ENCODE measurements around the gene PTPRT. TPM values are rescaled to one million over a fixed set of nuclear protein-coding genes. Genes with fewer than 3 reads are reported as not detected.

Gene PTPRT
- total and polyA plus RNA-seq, 2 experiments from 2014 or later = not detected

GRCh38 chr20:42628683-42629082 lies 561.0 kb downstream of the PTPRT start (continued):
- no peak for TF ChIP-seq EZH2 (IDR thresholded peaks at IDR 0.05; ENCODE audit: low read depth, unreplicated experiment)
- no peak for TF ChIP-seq STAT1 (IDR thresholded peaks at IDR 0.05; ENCODE audit: unreplicated experiment)
- no peak for TF ChIP-seq REST (IDR thresholded peaks at IDR 0.05; ENCODE audit: unreplicated experiment)
- no peak for TF ChIP-seq POLR2AphosphoS5 (IDR thresholded peaks at IDR 0.05; ENCODE audit: low read depth)
- no peak for TF ChIP-seq ETS1 (IDR thresholded peaks at IDR 0.05)
- no peak for TF ChIP-seq CTCF (conservative IDR thresholded peaks at IDR 0.05; ENCODE audit: low read depth in 2 of 2)
- TF ChIP-seq ZNF114 (CRISPR knock-in tag; IDR thresholded peaks at IDR 0.05) = no peak

- no peaks in the 10 kb centered on the region for H3K79me2 ChIP-seq (replicated peaks; ENCODE audit: insufficient read depth)
- H3K36me3 ChIP-seq (ENCODE audit: insufficient read depth) = no peaks in the 10 kb centered on the region; the same call in 1 of the 2 replicates
- no peak overlapping the region for H2AFZ ChIP-seq
- ATAC-seq = no peak
- peaks cover 40% of the 10 kb centered on the region for H3K36me3 Mint-ChIP-seq (ENCODE audit: low read depth)
- no peak overlapping the region for H3K4me3 Mint-ChIP-seq
- no peaks in the 10 kb centered on the region for H3K4me1 ChIP-seq (ENCODE audit: insufficient read depth)
- H3K4me2 ChIP-seq = no peak overlapping the region
- no peaks in the 10 kb centered on the region for H4K20me1 ChIP-seq (replicated peaks; ENCODE audit: insufficient read depth)
- no peak overlapping the region for H3K4me3 ChIP-seq
- no peak for DNase-seq (ENCODE audit: low spot score)
- no peak overlapping the region for H3K27ac Mint-ChIP-seq
- no peaks in the 10 kb centered on the region for H3F3A ChIP-seq (replicated peaks; ENCODE audit: low read depth)
- H3K4me1 Mint-ChIP-seq = no peaks in the 10 kb centered on the region
- H3K9me3 Mint-ChIP-seq = peaks cover 66% of the 10 kb centered on the region
- no peaks in the 10 kb centered on the region for H3K9me2 ChIP-seq (ENCODE audit: insufficient read depth)
- H3K27me3 ChIP-seq (ENCODE audit: insufficient read depth) = no peaks in the 10 kb centered on the region
- H3K27ac ChIP-seq (ENCODE audit: low read depth) = no peak overlapping the region
- peaks cover 7% of the 10 kb centered on the region for H3K27me3 Mint-ChIP-seq (ENCODE audit: insufficient read depth, low read depth, poor library complexity)
- TF ChIP-seq ZNF114 (CRISPR knock-in tag; IDR thresholded peaks at IDR 0.05) = no peak
- TF ChIP-seq ZNF331 (CRISPR knock-in tag; IDR thresholded peaks at IDR 0.05; ENCODE audit: low read depth) = no peak
- no peak for TF ChIP-seq EZH2phosphoT487 (IDR thresholded peaks at IDR 0.05; ENCODE audit: unreplicated experiment)
- TF ChIP-seq JUNB (IDR thresholded peaks at IDR 0.05; ENCODE audit: unreplicated experiment) = no peak
- TF ChIP-seq NANOG (IDR thresholded peaks at IDR 0.05; ENCODE audit: borderline replicate concordance) = no peak
- TF ChIP-seq EZH2 (IDR thresholded peaks at IDR 0.05; ENCODE audit: low read depth, unreplicated experiment) = no peak
- TF ChIP-seq ZNF462 (CRISPR knock-in tag; IDR thresholded peaks at IDR 0.05) = no peak
- no peak for TF ChIP-seq CREB1 (CRISPR knock-in tag; IDR thresholded peaks at IDR 0.05; ENCODE audit: low read depth)
These were observed 576.6 kb downstream of the PTPRT start for GRCh38 chr20:42613076-42613475.
